Measurements from ENCODE around the gene CRIM1.

The CRIM1 gene

DNA sequence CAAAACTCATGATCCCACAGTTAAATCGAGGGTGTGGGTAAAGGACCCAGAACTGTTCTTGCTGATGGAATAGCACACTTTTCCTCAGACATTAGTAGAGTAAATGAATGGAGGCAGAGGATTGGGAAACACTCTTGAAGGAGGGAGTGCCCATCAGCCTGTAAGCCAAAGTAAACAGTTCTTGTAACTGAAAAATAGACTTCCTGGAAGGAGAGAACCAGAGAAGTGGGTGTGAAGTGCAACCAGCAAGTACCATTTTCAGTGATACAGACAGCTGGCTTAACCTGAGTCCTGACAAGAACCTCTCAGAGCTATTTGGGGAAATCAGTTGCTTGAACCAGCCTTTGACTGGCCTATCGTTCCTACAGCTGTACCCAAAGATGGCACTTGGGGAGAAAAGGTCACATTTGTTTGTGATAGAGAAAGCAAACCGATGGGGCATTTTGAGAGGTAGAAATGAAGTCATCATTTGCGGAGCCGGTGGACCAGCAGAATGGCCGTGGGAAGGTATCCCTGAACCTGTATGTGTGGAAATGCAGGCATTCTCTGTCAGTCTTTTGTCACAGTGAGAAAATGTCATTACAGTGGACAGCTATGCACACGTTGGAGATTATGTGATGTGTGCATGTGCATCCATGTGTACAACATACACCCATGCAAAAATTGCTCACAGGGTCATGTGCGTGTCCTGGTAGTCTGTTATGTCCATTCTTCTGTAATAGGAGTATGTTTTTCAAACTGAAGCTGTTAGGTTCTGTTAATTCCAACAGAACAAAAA lies 17.8 kb downstream of the CRIM1 start:
- DNase-seq (ENCODE audit: low read depth), result no peak

DNA sequence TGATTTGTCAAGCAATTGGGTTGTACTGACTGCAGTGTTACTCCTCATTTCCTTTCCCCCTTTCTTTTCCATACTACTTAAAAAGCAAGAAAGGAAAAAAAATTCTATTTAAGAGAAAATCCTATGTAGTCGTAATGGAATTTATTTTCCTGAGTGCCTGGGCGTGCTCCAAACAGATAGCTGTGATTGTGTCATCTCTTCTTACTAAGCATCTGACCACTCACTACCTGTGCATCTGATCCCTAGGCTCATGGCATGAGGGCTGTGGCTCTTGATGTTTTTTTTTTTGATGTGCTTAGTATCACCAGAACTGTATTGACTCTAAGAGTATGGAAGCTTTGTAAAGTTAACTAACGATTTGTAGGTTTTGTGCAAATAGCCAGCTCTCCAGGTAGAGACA lies 19.0 kb downstream of the CRIM1 start:
- no peak for DNase-seq (ENCODE audit: low read depth)

DNA sequence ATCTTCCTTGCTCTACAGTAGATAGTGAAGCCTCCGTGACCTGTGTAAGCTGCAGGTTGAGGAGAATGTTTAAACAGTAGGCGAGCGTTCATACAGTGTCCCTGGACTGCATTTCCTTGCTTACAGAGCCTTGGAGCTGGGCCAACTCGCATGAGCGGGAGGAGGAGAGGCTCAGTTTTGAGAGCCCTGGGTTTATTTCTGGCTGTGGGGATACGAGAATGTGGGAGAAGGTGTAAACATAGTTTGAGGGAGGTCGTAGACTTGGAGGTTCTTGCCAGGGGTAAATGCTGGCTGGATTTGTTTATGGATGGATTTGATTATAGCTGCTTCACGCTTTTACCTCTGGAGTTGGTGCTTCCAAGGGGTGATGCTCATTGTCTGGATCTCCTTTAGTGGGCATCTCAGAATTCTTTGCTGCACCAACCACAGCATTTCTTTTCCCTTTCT lies 20.8 kb downstream of the CRIM1 start:
- DNase-seq (ENCODE audit: low read depth), result no peak

DNA sequence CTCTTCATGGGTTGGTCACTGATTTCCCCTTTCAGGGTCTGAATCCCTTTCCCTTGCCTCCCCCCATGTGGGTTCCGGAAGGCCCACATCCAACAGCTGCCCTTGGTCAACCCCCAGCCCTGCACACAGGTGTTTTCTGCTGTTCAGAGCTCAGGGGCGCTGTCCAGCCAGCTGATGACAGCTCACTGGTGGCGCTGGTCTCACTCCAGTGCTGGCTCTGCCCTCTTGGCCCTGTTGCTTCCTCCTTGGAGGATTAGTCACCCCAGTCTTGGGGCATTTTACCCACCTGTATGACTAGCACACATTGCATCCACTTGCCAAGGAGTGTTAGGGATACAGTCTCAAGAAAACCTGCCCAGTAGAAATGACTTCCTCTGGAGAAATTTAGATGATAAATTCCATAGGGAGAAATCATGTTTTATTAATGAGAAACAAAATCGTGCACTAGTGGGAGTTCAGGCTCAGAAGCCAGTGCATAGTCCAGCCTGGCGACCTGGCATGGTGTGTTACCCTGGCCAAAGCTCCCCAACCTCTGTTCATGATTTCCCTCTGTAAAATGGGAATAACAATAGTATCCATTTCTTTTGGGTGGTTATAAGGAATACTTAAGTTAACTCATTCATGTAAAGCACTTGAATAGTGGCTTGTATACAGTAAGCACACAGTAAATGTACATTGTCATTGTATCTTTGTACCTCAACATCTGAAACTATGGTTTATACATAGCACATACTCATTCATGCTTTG lies 21.6 kb downstream of the CRIM1 start:
- DNase-seq (ENCODE audit: low read depth), result no peak

DNA sequence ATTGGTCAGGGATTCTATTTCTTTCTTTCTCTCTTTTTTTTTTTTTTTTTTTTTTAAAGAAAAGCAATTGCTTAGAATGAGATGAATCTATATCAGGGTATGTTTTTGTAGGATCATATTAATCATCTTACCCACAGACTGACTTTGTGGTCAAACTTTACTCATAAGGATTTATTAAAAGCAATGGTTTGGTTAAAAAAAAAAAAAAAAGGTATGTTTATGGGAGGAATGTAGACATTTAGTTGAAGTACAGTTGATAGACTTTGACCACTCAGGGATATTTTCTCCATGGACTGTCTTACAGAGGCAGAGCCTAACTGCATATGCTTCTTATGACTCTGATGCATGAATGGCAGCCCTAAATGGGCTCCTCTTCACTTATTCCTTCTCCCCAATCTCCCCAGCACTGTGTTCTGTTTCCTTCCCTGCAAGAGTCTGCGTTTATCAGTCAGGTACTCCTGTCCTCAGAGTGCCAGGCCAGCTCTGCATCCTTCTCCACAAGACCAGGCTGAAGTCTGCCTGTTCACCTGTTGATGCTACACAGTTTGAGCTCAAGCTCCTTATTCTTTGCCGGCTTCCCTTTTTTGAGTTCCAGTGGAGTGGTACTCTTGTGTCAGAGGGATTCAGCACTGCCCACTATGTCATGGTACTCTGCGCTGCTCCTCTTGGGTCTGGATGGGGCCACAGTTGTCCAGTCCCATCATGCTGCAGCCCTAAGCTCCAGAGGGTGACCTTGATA lies 24.3 kb downstream of the CRIM1 start:
- DNase-seq (ENCODE audit: low read depth), result no peak

DNA sequence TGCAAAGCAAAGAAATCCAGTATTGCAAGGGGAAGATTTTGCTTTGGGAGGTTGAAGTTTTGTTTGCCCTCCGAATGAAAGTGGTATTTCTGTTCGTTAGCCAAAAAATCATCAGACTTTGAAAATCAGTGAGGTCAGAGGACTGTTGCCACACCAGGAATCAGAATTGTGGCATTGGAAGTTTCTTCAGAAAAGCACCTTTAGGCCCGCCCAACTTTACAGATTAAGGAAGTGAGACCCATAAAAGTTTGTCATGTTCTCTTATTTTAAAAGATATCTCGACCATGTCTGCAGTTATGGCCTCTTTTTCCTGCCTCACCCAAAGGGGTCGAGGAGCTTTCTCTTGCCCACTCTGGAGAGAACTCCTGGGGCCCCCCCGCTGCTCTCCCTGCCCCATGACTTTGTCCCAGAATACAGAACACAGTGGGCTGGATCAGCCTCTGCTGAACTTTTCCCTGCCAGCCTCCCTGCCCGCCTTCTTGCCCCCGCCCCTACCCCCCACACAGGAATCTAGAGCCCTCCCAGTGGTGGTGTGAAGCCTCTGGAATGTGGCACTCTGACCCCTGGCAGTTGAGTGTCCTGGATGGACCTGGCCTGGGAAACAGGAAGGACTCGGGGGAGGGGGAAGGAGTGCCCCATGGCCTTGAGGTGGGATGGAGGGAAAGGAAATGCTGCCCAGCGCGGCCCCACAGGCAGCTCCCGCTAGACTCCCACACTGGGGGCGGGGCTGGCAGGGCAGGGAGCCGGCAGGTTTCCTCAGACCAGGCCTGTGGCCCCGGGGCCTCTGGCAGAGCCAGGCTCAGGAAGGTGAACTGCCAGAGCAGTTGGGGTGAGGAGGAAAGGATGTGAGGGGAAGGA lies 25.3 kb downstream of the CRIM1 start:
- no peak for DNase-seq (ENCODE audit: low read depth)

DNA sequence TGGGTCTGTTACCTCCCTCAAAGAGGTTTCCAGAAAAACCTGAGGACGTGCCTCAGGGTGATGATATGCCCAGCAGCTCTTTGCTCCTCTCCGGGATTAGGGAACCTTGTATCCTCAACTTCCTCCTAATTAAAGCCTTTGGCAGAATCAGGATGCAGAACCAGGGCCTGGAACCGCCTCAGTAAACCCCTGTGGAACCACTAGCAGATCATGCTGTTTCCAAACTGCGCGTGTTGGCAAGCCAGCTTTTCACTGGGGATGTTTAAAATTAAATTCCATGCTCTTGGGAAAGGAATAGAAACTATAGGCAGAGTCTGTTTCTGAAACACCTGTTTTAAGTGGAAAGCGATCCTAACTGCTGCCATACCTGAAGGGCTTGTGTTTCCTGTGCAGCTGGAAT lies 26.4 kb downstream of the CRIM1 start:
- no peak for DNase-seq (ENCODE audit: low read depth)

DNA sequence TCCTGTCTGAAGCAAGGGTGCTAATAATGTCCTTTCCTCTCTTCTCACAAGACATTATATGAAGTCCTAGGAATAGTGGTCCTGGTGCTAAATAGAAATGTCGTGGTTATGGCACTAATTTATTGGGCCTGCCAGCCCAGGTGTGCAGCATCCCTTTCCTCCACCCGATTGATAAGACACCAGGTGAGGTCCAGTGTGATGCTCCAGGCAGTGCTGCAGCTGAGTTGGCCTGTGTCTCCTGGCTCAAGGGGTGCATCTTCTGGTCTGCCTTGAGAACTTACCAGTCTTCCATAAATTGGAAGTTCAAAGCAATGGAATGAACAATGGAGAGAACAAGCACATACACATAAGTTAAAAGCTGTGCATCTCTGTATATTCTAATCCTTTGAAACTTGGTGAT lies 26.9 kb downstream of the CRIM1 start:
- no peak for DNase-seq (ENCODE audit: low read depth)

DNA sequence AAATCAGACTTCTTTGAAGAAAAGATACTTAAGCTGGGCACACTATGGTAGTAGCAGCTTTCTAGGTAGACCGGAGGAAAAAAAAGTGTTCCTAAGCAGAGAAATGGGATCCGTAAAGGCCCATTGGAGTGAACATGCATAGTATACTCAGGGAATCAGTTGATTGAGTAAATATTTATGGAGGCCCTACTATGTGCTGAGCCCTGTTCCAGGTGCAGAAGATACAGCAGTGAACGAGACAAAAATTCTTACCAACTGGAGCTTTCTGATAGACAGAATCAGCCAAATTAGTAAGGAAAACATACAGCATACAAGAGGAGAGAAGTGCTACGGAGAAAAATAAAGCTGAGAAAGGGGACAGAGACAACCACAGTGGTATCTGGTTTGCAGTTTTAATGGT lies 28.1 kb downstream of the CRIM1 start:
- DNase-seq (ENCODE audit: low read depth), result no peak

DNA sequence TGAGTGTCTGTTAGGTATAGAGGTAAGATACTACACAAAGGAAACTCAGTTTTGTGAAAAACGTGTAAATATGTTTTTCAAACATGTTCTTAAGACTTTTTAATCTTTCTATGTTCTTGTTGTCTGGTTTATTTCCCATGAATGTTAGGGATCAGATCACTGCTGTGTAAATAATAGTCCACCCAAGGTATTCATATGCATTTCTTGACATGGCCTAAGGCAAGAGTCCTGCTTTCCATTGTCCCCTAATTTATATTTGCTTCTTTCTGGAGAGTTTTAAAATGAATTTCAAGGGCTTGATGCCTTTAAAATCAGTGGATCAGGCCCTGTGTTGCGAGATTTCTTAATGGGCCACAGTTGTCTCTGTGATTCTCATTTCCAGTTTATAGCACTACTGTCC lies 28.9 kb downstream of the CRIM1 start:
- no peak for DNase-seq (ENCODE audit: low read depth)

DNA sequence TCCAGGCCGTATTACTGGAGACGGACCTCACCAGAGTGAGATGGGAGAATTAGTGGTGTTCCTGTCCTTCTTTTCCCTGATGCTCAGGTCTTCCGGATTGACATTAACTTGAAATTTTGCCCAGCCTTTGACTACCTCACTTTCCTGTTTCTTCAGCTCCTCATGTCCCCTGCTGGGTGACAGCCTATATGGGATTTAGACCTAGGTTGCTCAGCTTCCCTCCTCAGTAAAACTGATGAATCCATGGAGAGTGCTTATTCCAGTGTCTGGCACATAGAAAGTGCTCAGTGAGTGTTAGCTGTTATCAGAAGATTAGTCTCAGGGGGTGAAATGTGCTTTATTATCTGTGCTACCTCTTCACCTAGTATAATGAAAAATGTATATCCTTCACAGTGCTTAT lies 30.0 kb downstream of the CRIM1 start:
- DNase-seq (ENCODE audit: low read depth), result no peak

DNA sequence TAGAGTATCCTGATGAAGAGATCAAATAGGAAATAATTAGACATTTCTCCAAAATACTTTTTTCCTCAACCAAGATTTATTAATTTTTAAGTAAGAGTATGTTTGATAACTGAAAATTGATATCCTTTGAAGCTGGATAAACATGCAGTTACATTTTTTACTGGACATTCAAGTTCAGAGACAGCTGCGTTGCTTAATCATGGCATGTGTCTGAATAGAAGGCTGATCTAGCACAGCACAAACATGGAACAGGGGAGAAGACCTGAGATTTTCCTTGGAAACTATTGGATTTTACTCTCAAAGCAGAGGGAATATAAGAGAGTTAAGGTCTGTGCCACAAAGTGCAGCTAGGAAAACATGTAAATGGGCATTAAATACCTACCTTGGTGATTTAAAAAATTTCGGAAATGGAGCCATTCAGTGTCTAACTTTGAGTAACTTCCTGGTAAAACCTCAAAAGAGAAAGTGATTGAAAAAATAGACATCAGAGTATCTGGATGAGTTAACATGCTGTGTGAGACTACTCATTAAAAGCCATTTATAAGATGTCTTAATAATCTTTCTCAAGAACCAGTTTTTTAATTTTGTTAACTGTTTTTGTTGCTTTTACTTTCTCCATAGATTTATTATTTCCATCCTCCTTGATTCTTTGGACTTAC lies 31.8 kb downstream of the CRIM1 start:
- DNase-seq (ENCODE audit: low read depth), result no peak

DNA sequence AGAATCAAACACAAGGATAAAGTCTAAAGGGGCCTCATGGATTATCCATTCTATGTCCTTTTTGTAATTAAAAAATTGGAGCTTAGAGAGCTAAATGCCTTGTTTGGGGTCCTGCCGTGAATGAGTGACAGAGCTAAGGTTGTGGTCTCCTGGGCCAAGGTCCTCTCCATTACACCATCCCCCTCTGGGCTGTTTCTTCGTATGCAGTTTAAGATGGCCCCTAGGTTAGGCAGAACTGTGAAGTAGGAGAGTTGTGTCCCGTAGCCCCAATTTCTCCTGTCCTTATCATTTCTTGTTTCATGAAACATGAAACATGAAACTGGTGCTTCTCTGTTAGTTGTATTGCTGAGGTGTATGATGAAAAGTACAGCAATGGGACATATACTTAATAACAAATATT lies 32.9 kb downstream of the CRIM1 start:
- DNase-seq (ENCODE audit: low read depth), result no peak

DNA sequence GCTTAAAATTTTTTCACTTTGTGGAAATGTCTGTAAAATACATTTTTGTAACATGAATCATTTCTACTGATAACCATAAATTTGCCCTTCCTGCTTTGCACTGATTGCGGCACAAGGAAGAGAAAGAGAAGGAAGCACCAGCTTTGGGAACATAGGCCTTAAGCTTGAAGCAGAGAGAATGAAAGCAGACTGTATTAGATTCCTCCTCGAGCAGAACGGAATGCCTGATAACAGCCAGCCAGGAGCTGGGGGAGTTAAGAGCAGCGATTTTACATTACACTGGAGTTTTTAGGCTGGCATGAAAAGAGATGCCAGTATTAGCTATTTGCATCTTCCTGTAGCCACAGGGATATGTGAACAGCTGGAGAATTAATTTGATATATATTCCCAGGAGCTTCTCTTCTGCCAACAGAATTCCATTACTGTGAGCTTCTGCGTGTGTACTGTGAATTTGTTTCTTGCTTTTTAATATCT lies 33.5 kb downstream of the CRIM1 start:
- DNase-seq (ENCODE audit: low read depth), result no peak

DNA sequence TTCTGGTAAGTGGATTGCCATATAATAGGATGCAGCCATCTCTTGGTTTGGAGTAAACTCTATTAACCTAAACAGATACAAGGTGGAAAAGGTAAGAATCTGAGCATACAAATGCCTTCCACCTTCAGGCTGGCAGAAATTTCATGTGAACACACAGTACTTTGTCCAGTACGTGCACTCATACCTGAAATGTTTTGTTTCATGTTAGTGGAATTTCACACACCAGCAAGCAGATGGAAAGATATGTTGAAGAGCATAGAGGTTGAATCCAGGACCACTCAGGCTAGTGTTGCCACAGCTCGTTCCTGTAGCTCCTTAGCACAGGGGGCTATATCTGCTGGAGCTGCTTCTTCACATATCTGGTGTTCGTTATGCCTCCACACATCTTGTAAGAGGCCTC lies 34.0 kb downstream of the CRIM1 start:
- DNase-seq (ENCODE audit: low read depth), result no peak

DNA sequence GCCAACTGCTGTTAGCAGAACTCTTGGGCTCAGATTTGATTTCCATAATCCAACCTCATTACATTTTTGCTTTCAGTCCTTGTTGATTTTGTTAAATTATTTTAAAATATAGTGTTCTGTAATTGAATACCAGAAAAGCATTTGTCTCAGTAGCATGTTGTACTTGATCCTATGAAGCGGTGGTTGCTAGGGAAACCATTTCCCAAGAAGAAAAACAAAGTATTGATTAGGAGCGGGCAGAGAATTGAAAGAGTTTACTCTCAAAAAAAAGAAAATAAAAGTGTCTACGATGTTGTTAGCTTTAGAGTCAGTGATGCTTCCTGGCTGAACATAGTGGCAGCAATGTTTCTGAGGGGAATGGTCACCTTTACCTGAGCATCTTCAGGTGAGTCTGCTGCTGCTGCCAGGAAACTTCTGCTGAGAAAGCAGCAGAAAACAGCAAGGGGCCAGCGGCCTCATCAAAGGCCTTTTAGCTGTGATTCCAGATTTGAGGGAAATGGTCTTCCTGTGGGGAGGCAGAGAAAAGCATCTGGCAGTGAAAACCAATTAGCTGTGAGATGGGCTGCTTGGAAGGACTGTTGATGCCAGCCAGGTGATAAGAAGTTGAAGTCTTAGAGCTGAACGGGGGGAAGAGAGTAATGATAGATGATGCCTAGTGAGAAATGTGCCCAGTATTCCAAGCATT lies 37.1 kb downstream of the CRIM1 start:
- DNase-seq (ENCODE audit: low read depth), result no peak

DNA sequence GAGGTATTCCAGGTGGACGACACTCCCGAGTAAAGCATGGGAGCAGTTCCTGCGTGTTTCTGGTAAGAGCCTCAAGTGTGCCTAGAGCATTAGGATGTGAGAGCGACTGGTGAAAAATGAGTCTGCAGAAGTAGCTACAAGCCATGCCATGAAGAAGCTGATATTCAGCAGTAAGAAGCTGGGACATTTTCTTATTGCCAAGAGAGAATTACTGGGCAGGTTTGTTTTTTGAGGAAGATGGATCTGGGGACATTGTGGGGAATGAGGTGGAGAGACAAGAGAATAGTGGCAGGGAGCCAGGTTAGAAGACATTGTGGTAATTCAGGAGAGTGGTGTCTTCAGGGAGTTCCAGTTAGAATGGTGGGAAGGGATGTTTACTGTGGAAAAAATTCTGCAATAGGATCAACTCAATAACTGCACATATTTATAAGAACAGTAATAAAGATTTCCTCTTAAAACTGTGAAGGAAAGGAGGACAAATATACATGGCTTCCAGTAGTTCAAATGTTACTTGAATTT lies 38.2 kb downstream of the CRIM1 start:
- no peak for DNase-seq (ENCODE audit: low read depth)

DNA sequence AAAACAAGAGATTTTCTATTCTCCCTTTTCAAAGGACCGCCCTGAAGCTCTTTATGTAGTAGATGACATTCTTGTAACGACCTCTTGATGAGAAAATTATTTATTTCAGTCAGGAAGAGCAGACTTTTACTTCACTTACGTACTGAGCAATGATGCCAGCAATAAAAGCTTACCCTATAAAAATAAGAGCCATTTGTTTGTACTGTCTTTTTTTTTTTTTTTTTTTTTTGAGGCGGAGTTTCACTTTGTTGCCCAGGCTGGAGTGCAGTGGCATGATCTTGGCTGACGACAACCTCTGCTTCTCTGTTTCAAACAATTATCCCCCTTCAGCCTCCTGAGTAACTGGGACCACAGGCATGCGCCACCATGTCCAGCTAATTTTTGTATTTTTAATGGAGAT lies 39.2 kb downstream of the CRIM1 start:
- DNase-seq (ENCODE audit: low read depth), result no peak

DNA sequence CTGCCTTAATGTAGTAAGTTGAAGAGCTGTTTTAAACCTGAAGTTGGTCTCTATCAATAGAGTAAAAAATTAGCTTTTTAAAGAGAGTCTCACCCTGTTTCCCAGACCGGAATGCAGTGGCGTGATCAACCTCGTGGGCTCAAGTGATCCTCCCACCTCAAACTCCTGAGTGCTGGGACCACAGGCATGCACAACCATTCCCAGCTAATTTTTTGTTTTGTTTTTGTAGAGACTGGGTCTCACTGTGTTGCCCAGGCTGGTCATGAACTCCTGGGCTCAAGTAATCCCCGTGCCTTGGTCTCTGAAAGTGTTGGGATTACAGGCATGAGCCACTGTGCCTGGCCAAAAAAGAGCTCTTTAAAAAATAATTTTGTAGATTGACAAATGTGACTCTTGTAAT lies 40.3 kb downstream of the CRIM1 start:
- no peak for DNase-seq (ENCODE audit: low read depth)

DNA sequence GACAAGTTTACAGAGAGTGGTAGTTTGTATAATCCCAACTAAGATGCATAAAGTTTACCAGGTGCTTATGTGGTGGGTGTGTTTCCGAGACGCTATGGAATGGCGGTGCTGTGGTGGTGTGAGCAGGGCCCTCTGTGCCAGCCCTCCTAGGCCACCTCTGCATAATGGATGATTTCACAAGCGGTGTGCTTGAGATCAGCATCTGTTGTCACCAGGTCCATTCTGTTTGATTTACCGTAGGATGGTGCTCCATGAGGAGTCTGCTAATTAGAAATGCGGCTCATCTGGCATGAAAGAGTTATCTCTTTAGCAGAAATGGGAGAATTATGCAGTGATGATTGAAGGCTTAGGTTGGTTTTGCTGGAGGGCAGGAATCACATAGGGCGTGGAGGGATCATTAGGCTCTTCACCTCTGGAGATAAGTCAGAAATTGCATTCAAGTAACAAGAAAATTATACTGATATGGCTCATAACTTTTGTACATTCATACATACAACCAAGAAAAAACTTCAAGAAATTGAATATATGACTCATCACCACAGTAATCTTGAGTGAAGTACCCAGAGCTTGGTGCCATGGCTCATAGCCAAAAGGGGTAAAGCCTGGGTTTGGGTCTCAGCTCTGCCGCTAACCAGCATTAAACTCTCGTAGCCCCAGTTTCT lies 41.4 kb downstream of the CRIM1 start:
- no peak for DNase-seq (ENCODE audit: low read depth)

Data from stimulated activated CD8-positive, alpha-beta memory T cell treated with anti-CD3 and anti-CD28 coated beads, Interleukin-12 subunit alpha, Interleukin-12 subunit beta, amount 100 ng/mL, for 1 hour (primary cell).